Parathyroid adenoma (tissue), 2 donors: ENCODE measurements around the gene TPX2.
A peak's percentile ranks its signal among the peaks of the same experiment; 100 is the strongest.

ENCODE experiments used
- H2AFZ ChIP-seq: fragments of 300-600 bp; sonication (generic); one replicate; pipeline ENCODE4 v1.7.0; 2017; ENCODE audit warnings: antibody characterized with exemption, mild to moderate bottlenecking
- H3K27ac ChIP-seq: fragments of 300-600 bp; sonication (generic); one replicate; pipeline ENCODE4 v1.7.0; 2017
- H3K27me3 ChIP-seq: fragments of 300-600 bp; sonication (generic); one replicate; pipeline ENCODE4 v1.7.0; 2017; ENCODE audit warnings: low read length; ENCODE audit not compliant: control insufficient read depth, insufficient read depth
- H3K36me3 ChIP-seq: fragments of 300-600 bp; sonication (generic); one replicate; pipeline ENCODE4 v1.7.0; 2017; ENCODE audit warnings: low read length; ENCODE audit not compliant: control insufficient read depth, insufficient read depth
- H3K4me1 ChIP-seq: fragments of 300-600 bp; sonication (generic); one replicate; pipeline ENCODE4 v1.7.0; 2017; ENCODE audit warnings: control low read depth
- H3K4me2 ChIP-seq: fragments of 300-600 bp; sonication (generic); one replicate; pipeline ENCODE4 v1.7.0; 2017; ENCODE audit warnings: low read length
- H3K4me3 ChIP-seq: fragments of 300-600 bp; sonication (generic); one replicate; pipeline ENCODE4 v1.7.0; 2017; ENCODE audit warnings: low read depth, low read length
- H3K79me2 ChIP-seq: fragments of 300-600 bp; sonication (generic); one replicate; pipeline ENCODE4 v1.7.0; 2017; ENCODE audit warnings: control low read depth
- H3K9ac ChIP-seq: fragments of 300-600 bp; sonication (generic); one replicate; pipeline ENCODE4 v1.7.0; 2017; ENCODE audit warnings: mild to moderate bottlenecking
- H3K9me3 ChIP-seq: fragments of 300-600 bp; sonication (generic); one replicate; pipeline ENCODE4 v1.7.0; 2017; ENCODE audit warnings: low read length; ENCODE audit not compliant: control insufficient read depth
- CTCF ChIP-seq: fragments of 300-600 bp; sonication (generic); IDR thresholded peaks from one replicate; pipeline ENCODE4 v1.7.0; 2017; ENCODE audit warnings: antibody characterized with exemption, mild to moderate bottlenecking
- donor health status: primary hyperparathyroidism.

Gene TPX2

GRCh38 chr20:31837896-31838397 lies 98.9 kb downstream of the TPX2 start:
- TF ChIP-seq CTCF = no peak
- Histone ChIP-seq H3K9ac (no peak overlapping the region), H3K9me3 (no peaks in the 10 kb centered on the region), H3K79me2 (no peaks in the 10 kb centered on the region), H2AFZ (no peak overlapping the region), H3K36me3 (no peaks in the 10 kb centered on the region), H3K27ac (peak overlapping the region; percentile 42), H3K4me2 (no peak overlapping the region), H3K27me3 (no peaks in the 10 kb centered on the region), H3K4me1 (peaks cover 10% of the 10 kb centered on the region), H3K4me3 (no peak overlapping the region)

GRCh38 chr20:31838646-31839292 lies 99.7 kb downstream of the TPX2 start:
- Histone ChIP-seq H3K4me2 (no peak overlapping the region), H3K4me3 (no peak overlapping the region), H3K9me3 (no peaks in the 10 kb centered on the region), H3K79me2 (no peaks in the 10 kb centered on the region), H3K27ac (peak overlapping the region; percentile 4), H2AFZ (no peak overlapping the region), H3K27me3 (no peaks in the 10 kb centered on the region), H3K4me1 (peaks cover 10% of the 10 kb centered on the region), H3K36me3 (no peaks in the 10 kb centered on the region), H3K9ac (no peak overlapping the region)
- no peak for TF ChIP-seq CTCF

- Histone ChIP-seq H3K79me2 (no peaks in the 10 kb centered on the region), H3K4me1 (peaks cover 10% of the 10 kb centered on the region)
- TF ChIP-seq CTCF = no peak
Observed at GRCh38 chr20:31839782-31840487, 100.8 kb downstream of the TPX2 start.

DNA sequence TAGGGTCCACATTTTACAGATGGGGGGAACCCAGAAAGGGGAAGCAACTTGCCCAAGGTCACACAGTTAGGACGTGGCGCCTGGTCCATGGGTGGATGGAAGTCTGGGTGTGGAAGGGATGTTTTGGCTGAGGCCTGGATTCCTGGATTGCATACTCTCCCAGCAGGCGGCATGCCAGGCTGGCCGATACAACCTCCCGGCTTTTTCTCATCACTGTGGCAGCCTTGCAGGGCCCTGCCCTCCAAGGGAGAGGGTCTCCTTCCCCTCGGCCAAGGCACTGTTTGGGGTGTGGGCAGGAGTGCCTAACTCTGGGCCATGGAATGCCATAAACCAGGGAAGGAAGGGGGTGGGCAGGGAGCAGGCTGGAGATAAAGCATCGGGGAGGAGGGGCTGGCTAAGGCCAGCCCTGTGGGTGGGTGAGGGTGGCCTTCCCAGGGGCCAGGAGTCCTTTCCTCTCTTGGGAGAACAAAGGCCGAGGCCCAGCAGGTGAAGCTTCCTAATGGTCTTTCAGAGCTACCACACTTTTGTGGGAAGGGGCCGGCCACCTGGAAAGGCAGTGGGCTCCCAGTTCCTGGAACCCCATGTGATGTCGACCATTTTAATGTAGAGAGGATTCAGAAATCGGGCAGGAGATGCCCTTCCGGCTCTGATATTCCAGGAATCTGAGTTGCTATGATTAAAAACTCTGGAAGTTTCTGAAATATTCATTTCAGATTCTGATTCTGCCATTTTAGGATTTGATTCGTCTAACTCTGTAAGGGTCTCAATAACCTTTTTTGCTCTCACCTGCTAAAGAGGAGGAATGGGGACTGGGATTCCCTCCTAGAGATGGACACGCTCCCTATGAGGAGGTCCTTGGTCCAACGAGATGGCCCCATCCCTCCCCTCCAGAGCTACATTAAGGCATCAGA lies 102.1 kb downstream of the TPX2 start:
- Histone ChIP-seq H3K4me1 (peaks cover 13% of the 10 kb centered on the region), H3K9me3 (no peaks in the 10 kb centered on the region), H3K4me2 (no peak overlapping the region), H3K27me3 (no peaks in the 10 kb centered on the region), H3K79me2 (no peaks in the 10 kb centered on the region), H3K36me3 (no peaks in the 10 kb centered on the region), H3K27ac (no peak overlapping the region), H3K4me3 (no peak overlapping the region), H2AFZ (no peak overlapping the region), H3K9ac (no peak overlapping the region)
- TF ChIP-seq CTCF = no peak

More at GRCh38 chr20:31839782-31840487, 100.8 kb downstream of the TPX2 start:
- Histone ChIP-seq H3K36me3 (no peaks in the 10 kb centered on the region), H3K4me2 (no peak overlapping the region), H3K9me3 (no peaks in the 10 kb centered on the region), H3K27ac (no peak overlapping the region), H2AFZ (no peak overlapping the region), H3K4me3 (no peak overlapping the region), H3K27me3 (no peaks in the 10 kb centered on the region), H3K9ac (no peak overlapping the region)
